HG02623 (cell line): ENCODE measurements around the gene DNHD1.
"Not testable (repeated sequence)": the region's sequence is repeated elsewhere in the genome, so short reads cannot be mapped to it uniquely, and the experiment has no call there.

Source experiments
- ATAC-seq: cut with Tn5 transposase; IDR thresholded peaks from one replicate; pipeline ENCODE4 v1.9.1; 2021; ENCODE audit warnings: moderate library complexity; ENCODE audit not compliant: unreplicated experiment

The DNHD1 gene

GRCh38 chr11:6481012-6481923 is 15.8 kb upstream of the DNHD1 start, which contains the start of the genes ARFIP2 and TIMM10B:
Gene ARFIP2, minus strand, starts transcription at chr11:6481331. Its CDS starts 910 bp downstream, at chr11:6480421.
Gene TIMM10B, plus strand, starts transcription at chr11:6481501. Its CDS starts 16 bp downstream, at chr11:6481517.
- peak; percentile 98 for ATAC-seq

- ATAC-seq = peak; percentile 4
Measured at GRCh38 chr11:6481924-6482275, 15.2 kb upstream of the DNHD1 start.

- no peak for ATAC-seq
Measured at GRCh38 chr11:6482441-6482840, 14.6 kb upstream of the DNHD1 start.

- no peak for ATAC-seq
Measured at GRCh38 chr11:6483015-6483414, 14.1 kb upstream of the DNHD1 start.

GRCh38 chr11:6485661-6486060 is 11.4 kb upstream of the DNHD1 start:
- no peak for ATAC-seq

GRCh38 chr11:6486256-6486655 is 10.8 kb upstream of the DNHD1 start:
- ATAC-seq = no peak

- no peak for ATAC-seq
Measured at GRCh38 chr11:6486938-6487337, 10.1 kb upstream of the DNHD1 start.

- ATAC-seq = no peak
Measured at GRCh38 chr11:6488342-6488741, 8.7 kb upstream of the DNHD1 start.

- ATAC-seq = no peak
Measured at GRCh38 chr11:6488821-6489220, 8.3 kb upstream of the DNHD1 start.

GRCh38 chr11:6489306-6489705 is 7.8 kb upstream of the DNHD1 start:
- ATAC-seq = no peak

GRCh38 chr11:6498121-6498520 is 1.0 kb downstream of the DNHD1 start:
- no peak for ATAC-seq

GRCh38 chr11:6498544-6498943 is 1.5 kb downstream of the DNHD1 start:
- ATAC-seq = no peak

GRCh38 chr11:6502382-6502781 is 5.3 kb downstream of the DNHD1 start:
- ATAC-seq = no peak

GRCh38 chr11:6504166-6504565 is 7.1 kb downstream of the DNHD1 start:
- no peak for ATAC-seq

- ATAC-seq = no peak
Measured at GRCh38 chr11:6505577-6506240, 8.6 kb downstream of the DNHD1 start.

GRCh38 chr11:6516865-6517264 is 19.8 kb downstream of the DNHD1 start:
- no peak for ATAC-seq

GRCh38 chr11:6520265-6520664 is 23.2 kb downstream of the DNHD1 start:
- no peak for ATAC-seq

GRCh38 chr11:6521946-6522345 is 24.9 kb downstream of the DNHD1 start:
- ATAC-seq = not testable (repeated sequence)

- no peak for ATAC-seq
Measured at GRCh38 chr11:6523253-6523652, 26.2 kb downstream of the DNHD1 start.

GRCh38 chr11:6526411-6527135 is 29.5 kb downstream of the DNHD1 start:
- ATAC-seq = no peak

- no peak for ATAC-seq
Measured at GRCh38 chr11:6529266-6529665, 32.2 kb downstream of the DNHD1 start.
